IMR-90 (cell line): ENCODE data around the gene VAV3. TPM values are rescaled to one million over a fixed set of nuclear protein-coding genes. Genes with fewer than 3 reads are reported as not detected.

Experiments used
- ATAC-seq: fragments of 200-7000 bp; cut with Tn5 transposase; 2 replicates; pipeline ENCODE4 v1.9.1; 2020; ENCODE audit warnings: low read depth, mild to moderate bottlenecking, moderate library complexity
- BruUV-seq: library from RNA; stranded (reverse); fragments of 400-500 nt; replicated peaks from 2 replicates; lab custom pipeline; 2021; lab: Mats Ljungman, UMichigan
- CTCF ChIA-PET: fragments of 300-600 bp; formaldehyde crosslinking; extraction: SDS; loops from one replicate; lab custom pipeline; 2021; ENCODE audit warnings: antibody characterized with exemption; lab: Yijun Ruan, JAX
- POLR2A ChIA-PET: fragments of 300-600 bp; sonication (Branson Sonifier 250); formaldehyde crosslinking; loops from one replicate; lab custom pipeline; 2022; ENCODE audit warnings: antibody characterized with exemption; ENCODE audit not compliant: unreplicated experiment; lab: Charles Lee
- DNase-seq: peaks from one replicate; pipeline ENCODE4 v3.0.0; 2013
- H2AFZ ChIP-seq: replicated peaks from 2 replicates; pipeline ENCODE3; 2013; ENCODE audit warnings: low read length, mild to moderate bottlenecking; ENCODE audit not compliant: poor library complexity
- H2AK5ac ChIP-seq: 2 replicates; pipeline ENCODE4 v1.6.1; 2013; ENCODE audit warnings: low read depth, low read length, inconsistent platforms
- H2AK9ac ChIP-seq: replicated peaks from 2 replicates; pipeline ENCODE3; 2013; ENCODE audit warnings: mild to moderate bottlenecking, low read depth, low read length, moderate library complexity; ENCODE audit not compliant: poor library complexity
- H2BK120ac ChIP-seq: 2 replicates; pipeline ENCODE4 v1.6.1; 2013; ENCODE audit warnings: low read depth, low read length, inconsistent platforms
- H2BK15ac ChIP-seq: 3 replicates; pipeline ENCODE4 v1.6.1; 2013; ENCODE audit warnings: low read depth, low read length, inconsistent platforms
- H2BK20ac ChIP-seq: 2 replicates; pipeline ENCODE4 v1.6.1; 2013; ENCODE audit warnings: low read depth, mild to moderate bottlenecking, inconsistent platforms, low read length, moderate library complexity
- H2BK5ac ChIP-seq: 2 replicates; pipeline ENCODE4 v1.6.1; 2013; ENCODE audit warnings: mild to moderate bottlenecking, low read depth, low read length, inconsistent platforms; ENCODE audit not compliant: poor library complexity, severe bottlenecking
- H3K14ac ChIP-seq: replicated peaks from 2 replicates; pipeline ENCODE4 v1.6.1; 2013; ENCODE audit warnings: low read depth, low read length, inconsistent platforms
- H3K18ac ChIP-seq: 2 replicates; pipeline ENCODE4 v1.6.1; 2013; ENCODE audit warnings: low read depth, low read length, control low read depth
- H3K23ac ChIP-seq: 2 replicates; pipeline ENCODE4 v1.6.1; 2013; ENCODE audit warnings: low read depth, low read length, inconsistent platforms
- H3K27ac ChIP-seq: 2 replicates; pipeline ENCODE4 v1.5.1; 2013; ENCODE audit warnings: mild to moderate bottlenecking, control low read depth, low read length; ENCODE audit not compliant: insufficient read depth
- H3K27me3 ChIP-seq: 2 replicates; pipeline ENCODE4 v1.6.1; 2013; ENCODE audit warnings: low read length; ENCODE audit not compliant: control insufficient read depth, insufficient read depth
- H3K36me3 ChIP-seq: 2 replicates; pipeline ENCODE4 v1.6.1; 2013; ENCODE audit warnings: low read length, mixed read lengths; ENCODE audit not compliant: control insufficient read depth, insufficient read depth
- H3K4ac ChIP-seq: 2 replicates; pipeline ENCODE4 v1.6.1; 2013; ENCODE audit warnings: low read depth, low read length, inconsistent platforms
- H3K4me1 ChIP-seq: 2 replicates; pipeline ENCODE4 v1.6.1; 2013; ENCODE audit warnings: low read length, mixed read lengths; ENCODE audit not compliant: control insufficient read depth, insufficient read depth
- H3K4me2 ChIP-seq: 2 replicates; pipeline ENCODE4 v1.6.1; 2013; ENCODE audit warnings: low read depth, mild to moderate bottlenecking, control low read depth, low read length, moderate library complexity
- H3K4me3 ChIP-seq: 2 replicates; pipeline ENCODE4 v1.5.1; 2013; ENCODE audit warnings: low read depth, mild to moderate bottlenecking, control low read depth, low read length, moderate library complexity; ENCODE audit not compliant: insufficient read depth
- H3K56ac ChIP-seq: 2 replicates; pipeline ENCODE4 v1.6.1; 2013; ENCODE audit warnings: low read length, inconsistent platforms; ENCODE audit not compliant: insufficient read depth; ENCODE audit errors: extremely low read depth
- H3K79me1 ChIP-seq, 2 experiments: 2 replicates each; pipeline ENCODE4 v1.6.1; 2013; ENCODE audit warnings: low read length in 2 of 2, inconsistent platforms in 1 of 2, low read depth in 1 of 2
- H3K9ac ChIP-seq: 2 replicates; pipeline ENCODE4 v1.6.1; 2013; ENCODE audit warnings: low read depth, low read length, control low read depth
- H3K9me1 ChIP-seq: 2 replicates; pipeline ENCODE4 v1.6.1; 2013; ENCODE audit warnings: low read length, inconsistent platforms; ENCODE audit not compliant: insufficient read depth
- H3K9me3 ChIP-seq: 2 replicates; pipeline ENCODE4 v1.6.1; 2013; ENCODE audit warnings: low read length; ENCODE audit not compliant: control insufficient read depth, insufficient read depth
- H4K20me1 ChIP-seq: 2 replicates; pipeline ENCODE4 v1.6.1; 2013; ENCODE audit warnings: low read length, inconsistent platforms; ENCODE audit not compliant: insufficient read depth
- H4K5ac ChIP-seq: 2 replicates; pipeline ENCODE4 v1.6.1; 2013; ENCODE audit warnings: mild to moderate bottlenecking, low read depth, low read length, control low read depth
- H4K8ac ChIP-seq, 2 experiments: 2 replicates each; pipeline ENCODE4 v1.6.1; 2013; ENCODE audit warnings: low read depth in 2 of 2, low read length in 2 of 2, control low read depth in 1 of 2, inconsistent platforms in 1 of 2
- H4K91ac ChIP-seq: 2 replicates; pipeline ENCODE4 v1.6.1; 2013; ENCODE audit warnings: low read depth, low read length, inconsistent platforms; ENCODE audit not compliant: insufficient read depth
- BHLHE40 ChIP-seq: fragments of 150-350 bp; IDR thresholded peaks from 2 replicates; pipeline ENCODE4 v1.6.1; 2016; ENCODE audit warnings: mild to moderate bottlenecking, low read depth, low read length
- CEBPB ChIP-seq: IDR thresholded peaks from 2 replicates; pipeline ENCODE4 v1.6.1; 2012; ENCODE audit warnings: low read depth, low read length, improper control_type of control experiment
- ELK1 ChIP-seq: fragments of 150-350 bp; IDR thresholded peaks from 2 replicates; pipeline ENCODE4 v1.6.1; 2016; ENCODE audit warnings: low read depth, mild to moderate bottlenecking, low read length, moderate library complexity, borderline replicate concordance
- MAZ ChIP-seq: IDR thresholded peaks from 2 replicates; pipeline ENCODE4 v1.6.1; 2012; ENCODE audit warnings: low read depth, mild to moderate bottlenecking, low read length, improper control_type of control experiment, moderate library complexity, borderline replicate concordance
- RAD21 ChIP-seq: IDR thresholded peaks from 2 replicates; pipeline ENCODE4 v1.6.1; 2012; ENCODE audit warnings: low read length, improper control_type of control experiment
- WGBS, 2 experiments: methylation state at CpG; one replicate each; pipeline versions ENCODE4 v1.1.5 to v1.1.7; 2013; ENCODE audit warnings: missing lambda C conversion rate in 2 of 2; ENCODE audit not compliant: insufficient read length in 1 of 2; ENCODE audit errors: extremely low coverage in 2 of 2; 5-methylcytosine and 5-hydroxymethylcytosine counted together
- dilution Hi-C: fragments of 300-500 bp; cut with HindIII; formaldehyde crosslinking; loops from one replicate; pipeline ENCODE4 v1.14.3; 2018; ENCODE audit warnings: low sequenced_read_pairs; ENCODE audit not compliant: unreplicated experiment
- in situ Hi-C: fragments of 300-500 bp; cut with MboI; formaldehyde crosslinking; loops from 3 replicates; pipeline ENCODE4 v1.14.3; 2019; ENCODE audit warnings: low sequenced_read_pairs, inconsistent platforms, mixed read lengths
- intact Hi-C: fragments of 100-400 bp; cut with micrococcal nuclease; formaldehyde crosslinking; loops from 2 replicates; pipeline ENCODE4 v1.10.0; 2022
- polyA plus RNA-seq, 3 experiments: library from polyadenylated mRNA; depleted of rRNA; stranded (reverse); fragments of >200 nt; gene quantifications; 2 replicates each; pipeline ENCODE4 v1.2.3, GENCODE V29; 2012; ENCODE audit warnings: low replicate concordance in 1 of 3
- total RNA-seq: library from RNA; depleted of rRNA; stranded (reverse); fragments of >200 nt; gene quantifications from 2 replicates; pipeline ENCODE4 v1.2.3, GENCODE V29; 2012

The VAV3 gene
- total and polyA plus RNA-seq, 2 of the 4 experiments (the other 2 are of a cell fraction): 0.12 to 0.18 TPM

DNA sequence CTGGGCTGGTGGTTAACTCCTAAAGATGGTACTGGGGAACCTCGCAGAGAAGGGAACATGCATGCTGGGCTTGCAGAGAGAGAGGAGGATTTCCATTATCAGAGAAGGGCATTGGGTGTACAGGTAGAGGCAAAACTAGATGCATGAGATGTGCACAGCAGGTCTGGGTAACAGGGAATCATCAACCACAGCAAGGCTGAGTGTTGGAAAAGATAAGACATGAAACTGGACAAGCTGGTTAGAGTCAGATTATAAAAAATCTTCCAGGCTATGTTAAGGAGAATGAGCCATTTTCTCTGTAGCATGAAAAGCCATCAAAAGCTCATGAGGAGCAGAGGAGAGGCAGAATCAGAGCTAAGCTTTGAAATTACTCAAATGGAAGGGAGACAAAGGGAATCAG, 147.8 kb downstream of the VAV3 start:
- no peaks in the 10 kb centered on the region for H3K9me3 ChIP-seq
- H3K79me1 ChIP-seq: no peaks in the 10 kb centered on the region
- H3K4ac ChIP-seq: no peak overlapping the region
- H3K27ac ChIP-seq: no peak overlapping the region
- ChIA-PET POLR2A (no interaction called here), CTCF (no interaction called here)
- no peaks in the 10 kb centered on the region for H3K36me3 ChIP-seq
- in situ Hi-C loops (no loop called here), intact Hi-C loops (no loop called here), dilution Hi-C loops (no loop called here)
- H3K14ac ChIP-seq: no peak overlapping the region
- no peak for DNase-seq
- no peak overlapping the region for H2BK15ac ChIP-seq
- no peak overlapping the region for H3K4me3 ChIP-seq
- H2AK9ac ChIP-seq: no peak overlapping the region
- H4K20me1 ChIP-seq: no peaks in the 10 kb centered on the region
- no peak overlapping the region for H3K23ac ChIP-seq
- H3K18ac ChIP-seq: no peak overlapping the region
- H2AK5ac ChIP-seq: no peak overlapping the region
- no peak overlapping the region for H2BK20ac ChIP-seq
- H4K91ac ChIP-seq: no peak overlapping the region
- H3K9me1 ChIP-seq: no peaks in the 10 kb centered on the region
- WGBS, 2 experiments: no CpG with 5 or more reads among the region's 1 CpG
- H4K8ac ChIP-seq: no peak overlapping the region
- no peak overlapping the region for H2AFZ ChIP-seq
- H3K56ac ChIP-seq: no peak overlapping the region
- H2BK5ac ChIP-seq: no peak overlapping the region
- H3K9ac ChIP-seq: no peak overlapping the region
- no peaks in the 10 kb centered on the region for H3K27me3 ChIP-seq
- H3K4me1 ChIP-seq: no peaks in the 10 kb centered on the region
- H2BK120ac ChIP-seq: no peak overlapping the region
- BruUV-seq: no TSS peak
- no peak for TF ChIP-seq RAD21
- TF ChIP-seq CEBPB: no peak
- no peak for TF ChIP-seq BHLHE40
- TF ChIP-seq ELK1: no peak
- TF ChIP-seq MAZ: no peak
- no peak for ATAC-seq
- H3K4me2 ChIP-seq: no peak overlapping the region
- H4K5ac ChIP-seq: no peak overlapping the region
